GM10248 (cell line): ENCODE measurements around the gene CASZ1.

Experiments
- CTCF ChIA-PET: fragments of 300-600 bp; sonication (Branson Sonifier 250); formaldehyde crosslinking; extraction: SDS; loops from one replicate; lab custom pipeline; 2021; ENCODE audit warnings: antibody characterized with exemption; lab: Yijun Ruan, JAX
- POLR2A ChIA-PET: fragments of 350-650 bp; sonication (Branson Sonifier 250); formaldehyde crosslinking; extraction: SDS; loops from one replicate; lab custom pipeline; 2020; ENCODE audit warnings: antibody characterized with exemption; lab: Yijun Ruan, JAX
- DNase-seq: peaks from one replicate; pipeline ENCODE4 v3.0.0; 2012; ENCODE audit errors: extremely low spot score
- TF ChIP-seq, protein P1 (sequence below): IDR thresholded peaks from 2 replicates; pipeline ENCODE4 v1.5.1; 2012; ENCODE audit warnings: mild to moderate bottlenecking, low read depth; ENCODE audit errors: extremely low read depth, missing control alignments, control extremely low read depth

Gene CASZ1, protein sequence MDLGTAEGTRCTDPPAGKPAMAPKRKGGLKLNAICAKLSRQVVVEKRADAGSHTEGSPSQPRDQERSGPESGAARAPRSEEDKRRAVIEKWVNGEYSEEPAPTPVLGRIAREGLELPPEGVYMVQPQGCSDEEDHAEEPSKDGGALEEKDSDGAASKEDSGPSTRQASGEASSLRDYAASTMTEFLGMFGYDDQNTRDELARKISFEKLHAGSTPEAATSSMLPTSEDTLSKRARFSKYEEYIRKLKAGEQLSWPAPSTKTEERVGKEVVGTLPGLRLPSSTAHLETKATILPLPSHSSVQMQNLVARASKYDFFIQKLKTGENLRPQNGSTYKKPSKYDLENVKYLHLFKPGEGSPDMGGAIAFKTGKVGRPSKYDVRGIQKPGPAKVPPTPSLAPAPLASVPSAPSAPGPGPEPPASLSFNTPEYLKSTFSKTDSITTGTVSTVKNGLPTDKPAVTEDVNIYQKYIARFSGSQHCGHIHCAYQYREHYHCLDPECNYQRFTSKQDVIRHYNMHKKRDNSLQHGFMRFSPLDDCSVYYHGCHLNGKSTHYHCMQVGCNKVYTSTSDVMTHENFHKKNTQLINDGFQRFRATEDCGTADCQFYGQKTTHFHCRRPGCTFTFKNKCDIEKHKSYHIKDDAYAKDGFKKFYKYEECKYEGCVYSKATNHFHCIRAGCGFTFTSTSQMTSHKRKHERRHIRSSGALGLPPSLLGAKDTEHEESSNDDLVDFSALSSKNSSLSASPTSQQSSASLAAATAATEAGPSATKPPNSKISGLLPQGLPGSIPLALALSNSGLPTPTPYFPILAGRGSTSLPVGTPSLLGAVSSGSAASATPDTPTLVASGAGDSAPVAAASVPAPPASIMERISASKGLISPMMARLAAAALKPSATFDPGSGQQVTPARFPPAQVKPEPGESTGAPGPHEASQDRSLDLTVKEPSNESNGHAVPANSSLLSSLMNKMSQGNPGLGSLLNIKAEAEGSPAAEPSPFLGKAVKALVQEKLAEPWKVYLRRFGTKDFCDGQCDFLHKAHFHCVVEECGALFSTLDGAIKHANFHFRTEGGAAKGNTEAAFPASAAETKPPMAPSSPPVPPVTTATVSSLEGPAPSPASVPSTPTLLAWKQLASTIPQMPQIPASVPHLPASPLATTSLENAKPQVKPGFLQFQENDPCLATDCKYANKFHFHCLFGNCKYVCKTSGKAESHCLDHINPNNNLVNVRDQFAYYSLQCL (N-terminal part only)

DNA sequence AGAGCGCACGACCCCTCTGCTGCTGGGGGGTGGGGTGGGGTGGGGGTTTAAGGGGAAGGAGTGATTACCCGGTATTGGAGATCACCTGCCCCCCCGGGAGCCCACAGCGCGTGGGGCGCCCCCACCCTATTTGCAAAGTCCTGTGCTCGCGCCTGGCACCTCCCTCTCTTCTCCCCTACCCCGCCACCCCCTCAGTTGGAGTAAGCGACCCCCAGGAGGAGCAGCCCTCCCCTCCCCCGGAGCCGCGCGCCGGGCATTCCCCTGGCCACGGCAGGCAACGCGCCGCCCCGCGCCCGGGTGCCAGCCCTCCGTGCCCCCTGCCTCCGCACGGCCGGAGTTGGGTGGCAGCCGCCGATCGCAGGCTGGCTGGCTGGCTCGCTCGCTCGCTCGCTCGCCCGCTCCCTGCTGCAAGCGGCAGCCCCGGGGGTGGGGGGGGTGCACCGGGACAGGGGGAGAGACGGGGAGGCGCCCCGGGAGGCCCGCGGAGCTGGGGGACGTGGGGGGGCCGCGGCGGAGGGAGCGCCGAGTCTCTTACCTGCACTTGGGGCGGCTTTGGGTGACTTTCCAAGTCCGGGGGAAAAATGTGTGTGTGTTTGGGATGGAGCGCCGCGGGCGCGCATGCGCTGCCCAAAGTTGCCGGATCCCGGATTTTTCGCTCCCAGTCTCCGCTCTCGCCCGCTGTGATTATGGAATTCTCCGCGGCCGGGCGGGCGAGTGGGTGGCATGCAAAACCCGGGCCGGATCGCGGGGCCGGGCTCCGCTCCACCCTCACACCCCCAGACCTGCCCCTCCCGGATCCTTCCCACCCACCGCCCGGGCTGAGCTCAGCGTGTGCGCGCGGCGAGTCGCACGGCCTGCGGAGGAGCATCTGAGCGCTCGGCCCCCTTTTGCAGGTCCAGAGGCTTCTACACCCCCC lies at the start of gene CASZ1:
Gene CASZ1 (minus strand): TSS at position 618 of the 916 bp plus-strand sequence. CDS start 102,757 bp downstream, outside the sequence.
- no peak for DNase-seq
- ChIA-PET POLR2A (no interaction called here), CTCF (no interaction called here)
- TF ChIP-seq, protein P1, sequence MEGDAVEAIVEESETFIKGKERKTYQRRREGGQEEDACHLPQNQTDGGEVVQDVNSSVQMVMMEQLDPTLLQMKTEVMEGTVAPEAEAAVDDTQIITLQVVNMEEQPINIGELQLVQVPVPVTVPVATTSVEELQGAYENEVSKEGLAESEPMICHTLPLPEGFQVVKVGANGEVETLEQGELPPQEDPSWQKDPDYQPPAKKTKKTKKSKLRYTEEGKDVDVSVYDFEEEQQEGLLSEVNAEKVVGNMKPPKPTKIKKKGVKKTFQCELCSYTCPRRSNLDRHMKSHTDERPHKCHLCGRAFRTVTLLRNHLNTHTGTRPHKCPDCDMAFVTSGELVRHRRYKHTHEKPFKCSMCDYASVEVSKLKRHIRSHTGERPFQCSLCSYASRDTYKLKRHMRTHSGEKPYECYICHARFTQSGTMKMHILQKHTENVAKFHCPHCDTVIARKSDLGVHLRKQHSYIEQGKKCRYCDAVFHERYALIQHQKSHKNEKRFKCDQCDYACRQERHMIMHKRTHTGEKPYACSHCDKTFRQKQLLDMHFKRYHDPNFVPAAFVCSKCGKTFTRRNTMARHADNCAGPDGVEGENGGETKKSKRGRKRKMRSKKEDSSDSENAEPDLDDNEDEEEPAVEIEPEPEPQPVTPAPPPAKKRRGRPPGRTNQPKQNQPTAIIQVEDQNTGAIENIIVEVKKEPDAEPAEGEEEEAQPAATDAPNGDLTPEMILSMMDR: no peak

DNA sequence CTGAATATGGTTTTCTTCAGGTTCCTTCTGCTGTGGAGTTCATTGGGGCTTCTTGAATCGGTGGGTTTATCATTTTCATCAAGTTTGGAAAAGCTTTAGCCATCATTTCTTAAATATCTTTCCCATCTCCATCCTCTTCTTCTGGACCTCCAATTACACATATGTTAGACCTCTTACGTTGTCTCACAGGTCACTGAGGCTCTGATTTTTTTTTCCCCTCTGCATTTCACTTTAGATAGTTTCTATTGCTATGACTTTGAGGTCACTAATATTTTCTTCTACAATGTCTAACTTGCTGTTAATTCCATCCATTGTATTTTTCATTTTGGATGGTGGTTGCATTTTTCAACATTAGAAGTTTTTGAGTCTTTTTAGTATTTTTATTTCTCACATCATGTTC lies 47.3 kb upstream of the CASZ1 start:
- TF ChIP-seq, protein P1: no peak
- CTCF ChIA-PET: no interaction called here
- POLR2A ChIA-PET: no interaction called here
- no peak for DNase-seq

DNA sequence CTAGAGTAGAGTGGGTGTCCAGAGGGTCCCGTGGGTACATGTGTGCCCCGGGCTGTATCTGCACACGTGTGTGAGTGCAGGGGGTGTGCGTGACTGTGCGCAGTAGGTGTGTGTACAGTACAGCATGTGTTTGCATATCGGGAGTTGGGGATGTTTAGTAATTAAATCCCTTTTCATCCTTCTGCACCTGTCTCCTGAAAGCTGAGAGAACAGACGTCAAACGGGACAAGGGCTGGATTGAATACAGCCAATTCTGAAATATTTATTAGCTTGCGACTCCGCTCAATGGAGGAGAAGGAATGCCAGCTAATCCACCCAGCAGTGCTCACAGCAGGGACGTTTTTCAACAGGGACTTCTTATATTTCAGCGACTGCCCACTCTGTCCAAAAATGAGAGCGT lies 44.7 kb upstream of the CASZ1 start:
- POLR2A ChIA-PET: no interaction called here
- no peak for DNase-seq
- TF ChIP-seq, protein P1: no peak
- CTCF ChIA-PET: no interaction called here

DNA sequence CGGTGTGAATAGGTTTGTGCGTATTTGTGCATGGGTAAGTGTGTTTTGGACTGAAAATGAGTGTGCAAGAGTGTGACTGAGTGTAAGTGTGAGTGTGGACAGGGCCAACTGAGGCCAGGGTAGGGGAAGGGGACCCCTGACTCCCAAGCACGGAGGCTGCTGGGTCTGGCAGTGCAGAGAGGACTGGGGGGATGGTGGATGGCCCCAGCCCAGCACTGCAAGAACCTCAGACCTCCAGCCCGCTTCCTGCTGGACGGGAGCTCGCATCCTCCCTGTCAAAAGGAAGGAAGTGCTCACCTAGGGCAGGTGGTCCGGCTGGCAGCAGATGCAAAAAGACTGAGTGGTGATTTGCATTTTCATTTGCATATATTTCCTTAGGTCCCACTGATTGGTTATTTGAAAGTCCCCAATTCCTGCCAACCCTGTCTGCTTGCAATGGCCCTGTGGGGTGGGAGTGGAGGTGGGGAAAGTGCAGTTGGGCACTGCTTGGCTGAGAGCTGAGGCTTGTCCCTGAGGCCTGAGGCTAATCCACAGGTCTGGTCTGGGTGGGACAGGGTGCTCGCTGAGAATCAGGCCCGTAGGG lies 42.8 kb upstream of the CASZ1 start:
- ChIA-PET POLR2A (no interaction called here), CTCF (no interaction called here)
- no peak for DNase-seq
- TF ChIP-seq, protein P1: no peak

DNA sequence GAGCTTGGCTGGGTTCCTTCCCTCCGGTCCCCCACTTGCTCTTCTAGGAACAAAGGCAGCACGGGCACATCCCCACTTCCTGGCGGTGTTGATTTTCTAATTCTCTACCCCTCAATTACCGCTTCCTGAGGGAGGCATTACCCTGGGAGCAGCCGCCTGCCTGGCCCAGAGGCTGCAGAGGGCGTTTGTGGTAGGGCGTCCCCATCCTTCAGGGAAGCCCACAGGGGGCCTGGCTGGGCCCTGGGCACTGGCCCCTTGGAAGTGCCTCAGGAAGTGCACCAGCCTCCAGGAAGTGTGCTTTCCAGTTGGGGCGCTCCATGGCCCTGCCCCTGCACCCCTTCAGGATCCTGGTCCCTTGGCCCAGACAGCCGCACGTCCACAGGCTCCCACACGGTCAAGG lies 42.1 kb upstream of the CASZ1 start:
- no peak for DNase-seq
- ChIA-PET POLR2A (no interaction called here), CTCF (no interaction called here)
- TF ChIP-seq, protein P1: no peak
